Endothelial cell of umbilical vein (primary cell): Measurements from ENCODE around the gene ARL8B. TPM values are rescaled to one million over a fixed set of nuclear protein-coding genes. Genes with fewer than 3 reads are reported as not detected.

Experiments
- BruUV-seq: library from RNA; stranded (reverse); fragments of 400-500 nt; replicated peaks from 2 replicates; lab custom pipeline; 2021; lab: Mats Ljungman, UMichigan
- CTCF ChIA-PET: fragments of 300-600, 350-600 bp; sonication (Branson Sonifier 250); formaldehyde crosslinking; loops from one replicate; lab custom pipeline; 2021; ENCODE audit warnings: antibody characterized with exemption, inconsistent platforms; lab: Charles Lee
- POLR2A ChIA-PET: fragments of 300-600, 350-600 bp; sonication (Branson Sonifier 250); formaldehyde crosslinking; loops from one replicate; lab custom pipeline; 2021; ENCODE audit warnings: antibody characterized with exemption, inconsistent platforms; lab: Charles Lee
- DNase-seq: peaks from one replicate; pipeline ENCODE4 v3.0.0-alpha.2; 2011; ENCODE audit warnings: low read depth, low spot score
- FAIRE-seq: peaks from 2 replicates; lab custom pipeline; 2011; peaks lifted over from hg19 to GRCh38; lab: Jason Lieb, UNC
- H2AFZ ChIP-seq: 2 replicates; pipeline ENCODE4 v1.6.0; 2012; ENCODE audit warnings: low read depth, low read length, control low read depth, inconsistent platforms
- H3K27ac ChIP-seq: 2 replicates; pipeline ENCODE4 v1.5.1; 2011; ENCODE audit warnings: low read depth, mild to moderate bottlenecking, control low read depth, low read length, moderate library complexity; ENCODE audit not compliant: insufficient read depth
- H3K27me3 ChIP-seq, 2 experiments: 2 replicates each; pipeline versions ENCODE4 v1.6.0 to v1.6.1; 2011; ENCODE audit warnings: low read length in 2 of 2, mixed read lengths in 1 of 2; ENCODE audit not compliant: control insufficient read depth in 2 of 2, insufficient read depth in 2 of 2
- H3K36me3 ChIP-seq, 2 experiments: 2 replicates in 1 of 2; 3 replicates in 1 of 2; pipeline ENCODE4 v1.5.1; 2011; ENCODE audit warnings: low read length in 2 of 2, mild to moderate bottlenecking in 1 of 2, moderate library complexity in 1 of 2; ENCODE audit not compliant: control insufficient read depth in 2 of 2, insufficient read depth in 2 of 2; ENCODE audit errors: extremely low read depth in 1 of 2
- H3K4me1 ChIP-seq: 3 replicates; pipeline ENCODE4 v1.5.1; 2011; ENCODE audit warnings: mild to moderate bottlenecking, low read length; ENCODE audit not compliant: control insufficient read depth, insufficient read depth; ENCODE audit errors: extremely low read depth
- H3K4me2 ChIP-seq: 2 replicates; pipeline ENCODE4 v1.6.1; 2011; ENCODE audit warnings: low read length, control low read depth, mixed read lengths; ENCODE audit not compliant: insufficient read depth
- H3K4me3 ChIP-seq, 3 experiments: fragments of 200-600 bp in 1 of 3; sonication (generic), shearing (Covaris generic) in 1 of 3; replicated peaks in 1 of 3; 2 replicates each; pipeline ENCODE4 v1.5.1; 2011 to 2016; ENCODE audit warnings: control low read depth in 3 of 3, low read length in 3 of 3, mild to moderate bottlenecking in 2 of 3, inconsistent platforms in 1 of 3, low read depth in 1 of 3, moderate library complexity in 1 of 3; ENCODE audit not compliant: insufficient read depth in 1 of 3
- H3K79me2 ChIP-seq: 2 replicates; pipeline ENCODE4 v1.6.0; 2012; ENCODE audit warnings: low read length, inconsistent platforms; ENCODE audit not compliant: control insufficient read depth, insufficient read depth
- H3K9ac ChIP-seq: replicated peaks from 2 replicates; pipeline ENCODE3; 2011; ENCODE audit warnings: low read length, control low read depth; ENCODE audit not compliant: insufficient read depth; ENCODE audit errors: extremely low read depth
- H3K9me1 ChIP-seq: replicated peaks from 3 replicates; pipeline ENCODE4 v1.6.0; 2011; ENCODE audit warnings: mild to moderate bottlenecking, low read length; ENCODE audit not compliant: control insufficient read depth, insufficient read depth; ENCODE audit errors: extremely low read depth
- H3K9me3 ChIP-seq: replicated peaks from 2 replicates; pipeline ENCODE4 v1.5.1; 2012; ENCODE audit warnings: low read length, inconsistent platforms; ENCODE audit not compliant: control insufficient read depth, insufficient read depth
- H4K20me1 ChIP-seq: replicated peaks from 2 replicates; pipeline ENCODE3; 2011; ENCODE audit warnings: mild to moderate bottlenecking, low read length; ENCODE audit not compliant: control insufficient read depth, insufficient read depth; ENCODE audit errors: extremely low read depth
- EZH2 ChIP-seq: IDR thresholded peaks from 2 replicates; pipeline ENCODE4 v1.6.1; 2012; ENCODE audit warnings: borderline replicate concordance, low read depth, mild to moderate bottlenecking, moderate library complexity, low read length, inconsistent platforms; ENCODE audit not compliant: severe bottlenecking
- FOS ChIP-seq: IDR thresholded peaks from 2 replicates; pipeline ENCODE4 v1.6.1; 2011; ENCODE audit warnings: mild to moderate bottlenecking, low read length, moderate library complexity, borderline replicate concordance; ENCODE audit not compliant: insufficient read depth
- GATA2 ChIP-seq: IDR thresholded peaks from 2 replicates; pipeline ENCODE4 v1.7.0; 2011; ENCODE audit warnings: low read depth, mild to moderate bottlenecking, moderate library complexity, mixed read lengths, low read length; ENCODE audit not compliant: insufficient read length, insufficient read depth
- JUN ChIP-seq: IDR thresholded peaks from 2 replicates; pipeline ENCODE4 v1.6.1; 2011; ENCODE audit warnings: borderline replicate concordance, low read depth; ENCODE audit not compliant: insufficient read length, insufficient read depth
- MYC ChIP-seq: IDR thresholded peaks from one replicate; pipeline ENCODE4 v1.6.1; 2011; ENCODE audit warnings: mild to moderate bottlenecking, low read depth, low read length
- POLR2A ChIP-seq: IDR thresholded peaks from 2 replicates; pipeline ENCODE4 v1.6.1; 2012; ENCODE audit warnings: low read depth, mild to moderate bottlenecking, control low read depth, low read length
- POLR2AphosphoS5 ChIP-seq: IDR thresholded peaks from 2 replicates; pipeline ENCODE4 v1.6.1; 2012; ENCODE audit warnings: low read depth, mild to moderate bottlenecking, control low read depth, low read length, moderate library complexity; ENCODE audit not compliant: insufficient read depth
- dilution Hi-C: fragments of 300-500 bp; cut with MboI; formaldehyde crosslinking; loops from one replicate; pipeline ENCODE4 v1.15.0; 2019; ENCODE audit warnings: low sequenced_read_pairs; ENCODE audit not compliant: extremely low pct_ligation_motif_present
- intact Hi-C: fragments of 100-400 bp; cut with micrococcal nuclease; formaldehyde crosslinking; loops from one replicate; pipeline ENCODE4 v1.10.0; 2022
- polyA plus RNA-seq, 4 experiments: library from polyadenylated mRNA; depleted of rRNA in 3 of 4; stranded (reverse) in 3 of 4; unstranded in 1 of 4; fragments of >200 nt; gene quantifications; 2 replicates each; pipeline versions ENCODE4 v1.2.1 to v1.2.3, GENCODE V29; 2011 to 2012; ENCODE audit warnings: missing spikeins in 1 of 4
- total RNA-seq: library from RNA; stranded (reverse); gene quantifications from 2 replicates; pipeline ENCODE4 v1.2.3, GENCODE V29; 2021
- TF ChIP-seq, protein P1 (sequence below): IDR thresholded peaks from 2 replicates; pipeline ENCODE4 v1.6.1; 2011; ENCODE audit not compliant: insufficient read depth, insufficient read length
- TF ChIP-seq, protein P2 (sequence below), 2 donors: IDR thresholded peaks; 1 replicate in 1 of 2; 2 replicates in 1 of 2; pipeline ENCODE4 v1.5.1; 2011; ENCODE audit warnings: low read length in 2 of 2, mild to moderate bottlenecking in 2 of 2, moderate library complexity in 2 of 2, control low read depth in 1 of 2, inconsistent platforms in 1 of 2, low read depth in 1 of 2; ENCODE audit not compliant: insufficient read depth in 1 of 2; ENCODE audit errors: extremely low read depth in 1 of 2

Gene ARL8B
- total and polyA plus RNA-seq, 2 donors (not counting 3 experiments of a cell fraction or from before 2014, with no cell fraction given): 32.1 to 58.2 TPM

DNA sequence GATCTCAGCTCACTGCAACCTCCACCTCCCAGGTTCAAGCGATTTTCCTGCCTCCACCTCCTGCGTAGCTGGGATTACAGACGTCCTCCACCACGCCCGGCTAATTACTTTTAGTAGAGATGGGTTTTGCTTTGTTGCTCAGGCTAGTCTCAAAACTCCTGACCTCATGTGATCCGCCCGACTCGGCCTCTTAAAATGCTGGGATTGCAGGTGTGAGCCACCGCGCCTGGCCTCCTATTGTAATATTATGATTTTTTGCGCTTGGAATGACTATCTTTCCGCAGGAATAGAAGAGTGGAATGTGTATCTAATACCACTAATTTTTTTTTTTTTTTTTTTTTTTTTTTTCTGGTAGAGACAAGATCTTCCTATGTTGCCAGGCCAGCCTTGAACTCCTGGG is 1.8 kb downstream of the ARL8B start:
- intact Hi-C loops: loop anchor here (2.0 to 5.0 kb wide), 3 partner anchors 71 to 145 kb away; partner anchors contain the start of gene BHLHE40
- H3K27ac ChIP-seq: no peak overlapping the region
- no peaks in the 10 kb centered on the region for H3K36me3 ChIP-seq
- H3K79me2 ChIP-seq: peaks cover 64% of the 10 kb centered on the region
- H3K27me3 ChIP-seq: no peaks in the 10 kb centered on the region
- no peaks in the 10 kb centered on the region for H3K9me1 ChIP-seq
- H3K9ac ChIP-seq: no peak overlapping the region
- TF ChIP-seq, protein P1, sequence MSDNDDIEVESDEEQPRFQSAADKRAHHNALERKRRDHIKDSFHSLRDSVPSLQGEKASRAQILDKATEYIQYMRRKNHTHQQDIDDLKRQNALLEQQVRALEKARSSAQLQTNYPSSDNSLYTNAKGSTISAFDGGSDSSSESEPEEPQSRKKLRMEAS: no peak
- TF ChIP-seq, protein P2, sequence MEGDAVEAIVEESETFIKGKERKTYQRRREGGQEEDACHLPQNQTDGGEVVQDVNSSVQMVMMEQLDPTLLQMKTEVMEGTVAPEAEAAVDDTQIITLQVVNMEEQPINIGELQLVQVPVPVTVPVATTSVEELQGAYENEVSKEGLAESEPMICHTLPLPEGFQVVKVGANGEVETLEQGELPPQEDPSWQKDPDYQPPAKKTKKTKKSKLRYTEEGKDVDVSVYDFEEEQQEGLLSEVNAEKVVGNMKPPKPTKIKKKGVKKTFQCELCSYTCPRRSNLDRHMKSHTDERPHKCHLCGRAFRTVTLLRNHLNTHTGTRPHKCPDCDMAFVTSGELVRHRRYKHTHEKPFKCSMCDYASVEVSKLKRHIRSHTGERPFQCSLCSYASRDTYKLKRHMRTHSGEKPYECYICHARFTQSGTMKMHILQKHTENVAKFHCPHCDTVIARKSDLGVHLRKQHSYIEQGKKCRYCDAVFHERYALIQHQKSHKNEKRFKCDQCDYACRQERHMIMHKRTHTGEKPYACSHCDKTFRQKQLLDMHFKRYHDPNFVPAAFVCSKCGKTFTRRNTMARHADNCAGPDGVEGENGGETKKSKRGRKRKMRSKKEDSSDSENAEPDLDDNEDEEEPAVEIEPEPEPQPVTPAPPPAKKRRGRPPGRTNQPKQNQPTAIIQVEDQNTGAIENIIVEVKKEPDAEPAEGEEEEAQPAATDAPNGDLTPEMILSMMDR (IDR thresholded peaks at IDR 0.05; ENCODE audit: extremely low read depth in 1 of 2, insufficient read depth in 1 of 2, low read depth in 1 of 2, low read length in 2 of 2): no peak
- TF ChIP-seq EZH2 (no peak), GATA2 (no peak), MYC (no peak), JUN (no peak), FOS (no peak), POLR2A (no peak), POLR2AphosphoS5 (no peak)
- DNase-seq (no peak), FAIRE-seq (no peak)
- dilution Hi-C loops: no loop called here
- peaks cover 12% of the 10 kb centered on the region for H3K4me1 ChIP-seq
- no peaks in the 10 kb centered on the region for H3K9me3 ChIP-seq
- POLR2A ChIA-PET: interaction anchor here (0.7 kb wide), 1 partner anchor 101 kb away, joined by 3 read pairs; no protein-coding TSS in a partner anchor
- H4K20me1 ChIP-seq: peaks cover 7% of the 10 kb centered on the region
- no TSS peak for BruUV-seq
- CTCF ChIA-PET: interaction anchor here (1.0 to 1.9 kb wide), 6 partner anchors 13 to 412 kb away, joined by 3 to 9 read pairs (median 6); no protein-coding TSS in a partner anchor
- no peak overlapping the region for H2AFZ ChIP-seq
- peak overlapping the region; percentile 95 for H3K4me2 ChIP-seq
- H3K4me3 ChIP-seq: no peak overlapping the region
